ENCODE data around the gene BRF1. TPM values are rescaled to one million over a fixed set of nuclear protein-coding genes. Genes with fewer than 3 reads are reported as not detected.

BRF1 gene
- polyA plus RNA-seq, 3 donors = 16.8 to 20.4 (median 17.8) TPM

- no peak overlapping the region for H3K27ac ChIP-seq (ENCODE audit: low read depth, low read length)
- WGBS, 3 donors = 84 to 89% (median 88%) methylated on average over 19 of the region's 19 CpGs
Measured at GRCh38 chr14:105178069-105178867, 122.5 kb downstream of the BRF1 start.

- 31 to 74% (median 68%) methylated on average over 9 to 11 of the region's 11 CpGs for WGBS, 3 donors
- H3K27ac ChIP-seq (ENCODE audit: low read depth, low read length) = no peak overlapping the region
Measured at GRCh38 chr14:105177082-105177481, 123.7 kb downstream of the BRF1 start.

- WGBS, 3 donors = 63 to 69% (median 67%) methylated on average over 15 of the region's 15 CpGs
- no peak overlapping the region for H3K27ac ChIP-seq (ENCODE audit: low read depth, low read length)
Measured at GRCh38 chr14:105176513-105176912, 124.3 kb downstream of the BRF1 start.

- WGBS, 3 donors = 39 to 76% (median 41%) methylated on average over 25 to 32 of the region's 32 CpGs
- H3K27ac ChIP-seq (ENCODE audit: low read depth, low read length) = no peak overlapping the region
Measured at GRCh38 chr14:105173901-105174894, 126.6 kb downstream of the BRF1 start.

- H3K27ac ChIP-seq (ENCODE audit: low read depth, low read length) = no peak overlapping the region
- WGBS, 3 donors = 90 to 94% (median 93%) methylated on average over 13 of the region's 13 CpGs
Measured at GRCh38 chr14:105173145-105173544, 127.7 kb downstream of the BRF1 start.

GRCh38 chr14:105172476-105172875 lies 128.3 kb downstream of the BRF1 start:
- 56 to 67% (median 65%) methylated on average over 6 to 7 of the region's 7 CpGs for WGBS, 3 donors
- no peak overlapping the region for H3K27ac ChIP-seq (ENCODE audit: low read depth, low read length)

DNA sequence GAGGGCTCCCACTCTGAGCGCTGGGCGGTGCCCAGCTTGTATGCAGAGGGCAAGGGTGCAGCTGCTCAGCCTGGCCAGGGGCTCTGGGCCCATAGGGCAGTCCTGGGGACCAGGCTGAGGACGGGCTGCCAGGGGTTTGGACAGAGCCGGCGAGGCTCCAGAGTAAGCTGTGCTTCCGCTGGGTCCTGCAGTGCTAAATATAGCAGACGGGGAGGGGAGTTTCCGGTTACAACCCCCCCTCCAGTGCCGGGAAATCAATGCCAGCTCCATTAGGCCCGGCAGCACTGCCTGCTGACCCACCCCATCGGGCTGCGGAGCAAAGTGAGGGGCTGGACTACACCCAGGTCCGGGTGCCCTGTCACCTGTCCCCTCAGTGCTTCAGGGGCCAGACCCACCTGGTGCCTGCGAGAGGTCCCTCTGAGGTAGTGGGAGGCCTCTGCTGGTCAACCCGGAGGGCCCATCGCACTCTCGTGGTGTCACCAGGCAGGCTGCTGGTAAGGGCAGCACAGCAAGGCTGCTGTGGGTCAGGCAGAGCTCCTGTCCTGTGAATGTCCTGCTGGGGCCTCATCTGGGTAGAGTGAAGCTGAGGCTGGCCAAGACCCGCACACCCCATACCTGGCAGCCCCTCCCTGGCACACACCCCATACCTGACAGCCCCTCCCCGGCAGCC lies 129.7 kb downstream of the BRF1 start:
- H3K27ac ChIP-seq (ENCODE audit: low read depth, low read length) = no peak overlapping the region
- 15 to 28% (median 24%) methylated on average over 19 of the region's 19 CpGs for WGBS, 3 donors

GRCh38 chr14:105169776-105170655 lies 130.8 kb downstream of the BRF1 start:
- 71 to 82% (median 75%) methylated on average over 22 of the region's 22 CpGs for WGBS, 3 donors
- H3K27ac ChIP-seq (ENCODE audit: low read depth, low read length) = no peak overlapping the region

GRCh38 chr14:105168979-105169507 lies 131.8 kb downstream of the BRF1 start:
- 6 to 32% (median 8%) methylated on average over 30 to 54 of the region's 54 CpGs for WGBS, 3 donors
- no peak overlapping the region for H3K27ac ChIP-seq (ENCODE audit: low read depth, low read length)

DNA sequence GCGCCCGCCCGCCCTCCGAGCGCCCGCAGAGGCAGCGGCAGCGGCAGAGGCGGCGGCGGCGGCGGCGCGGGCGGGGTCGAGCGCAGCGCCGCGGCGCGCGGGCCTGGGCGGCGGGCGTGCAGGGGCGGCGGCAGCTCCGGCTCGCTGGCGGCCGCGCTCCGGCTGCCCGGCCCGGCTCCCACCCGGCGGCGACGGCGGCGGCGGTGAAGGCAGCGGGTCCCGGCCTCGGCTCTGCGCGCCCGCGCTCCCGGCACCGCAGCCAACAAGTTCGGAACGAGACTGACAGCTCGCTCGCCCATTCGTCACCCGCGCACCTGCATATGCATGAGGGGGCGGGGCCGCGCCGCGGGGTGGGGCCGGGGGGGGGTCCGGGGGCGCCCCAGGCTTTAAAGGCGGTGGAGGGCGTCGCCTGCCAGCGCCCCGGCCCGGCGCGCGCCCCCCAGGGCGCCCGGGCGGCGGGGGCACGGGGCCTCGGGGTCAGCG lies 132.3 kb downstream of the BRF1 start, which contains the start of gene JAG2:
JAG2 (minus strand) TSS at position 281 of the 483 bp plus-strand sequence. CDS start 356 bp downstream, outside the sequence.
- 0 to 1% (median 1%) methylated on average over 4 to 84 of the region's 84 CpGs for WGBS, 3 donors
- H3K27ac ChIP-seq (ENCODE audit: low read depth, low read length) = no peak within 1 kb of the TSS

DNA sequence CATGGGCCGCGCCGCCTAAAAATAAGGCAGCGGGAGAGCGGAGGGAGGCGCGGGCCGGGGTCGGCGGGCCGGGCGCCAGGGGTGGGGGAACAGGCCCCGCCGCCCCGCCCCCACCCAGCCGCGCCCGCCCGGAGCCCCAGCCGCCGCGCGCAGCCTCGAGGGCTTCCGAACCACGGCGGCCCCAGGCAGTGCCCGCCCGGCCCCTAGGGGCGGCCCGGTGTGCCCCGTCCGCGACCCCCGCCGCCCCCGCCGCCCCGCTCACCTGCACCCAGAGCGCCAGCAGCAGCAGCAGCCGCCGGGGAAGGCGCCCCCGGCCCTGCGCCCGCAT lies 132.7 kb downstream of the BRF1 start:
- 0 to 3% (median 0%) methylated on average over 17 to 35 of the region's 46 CpGs for WGBS, 3 donors
- H3K27ac ChIP-seq (ENCODE audit: low read depth, low read length) = no peak overlapping the region

DNA sequence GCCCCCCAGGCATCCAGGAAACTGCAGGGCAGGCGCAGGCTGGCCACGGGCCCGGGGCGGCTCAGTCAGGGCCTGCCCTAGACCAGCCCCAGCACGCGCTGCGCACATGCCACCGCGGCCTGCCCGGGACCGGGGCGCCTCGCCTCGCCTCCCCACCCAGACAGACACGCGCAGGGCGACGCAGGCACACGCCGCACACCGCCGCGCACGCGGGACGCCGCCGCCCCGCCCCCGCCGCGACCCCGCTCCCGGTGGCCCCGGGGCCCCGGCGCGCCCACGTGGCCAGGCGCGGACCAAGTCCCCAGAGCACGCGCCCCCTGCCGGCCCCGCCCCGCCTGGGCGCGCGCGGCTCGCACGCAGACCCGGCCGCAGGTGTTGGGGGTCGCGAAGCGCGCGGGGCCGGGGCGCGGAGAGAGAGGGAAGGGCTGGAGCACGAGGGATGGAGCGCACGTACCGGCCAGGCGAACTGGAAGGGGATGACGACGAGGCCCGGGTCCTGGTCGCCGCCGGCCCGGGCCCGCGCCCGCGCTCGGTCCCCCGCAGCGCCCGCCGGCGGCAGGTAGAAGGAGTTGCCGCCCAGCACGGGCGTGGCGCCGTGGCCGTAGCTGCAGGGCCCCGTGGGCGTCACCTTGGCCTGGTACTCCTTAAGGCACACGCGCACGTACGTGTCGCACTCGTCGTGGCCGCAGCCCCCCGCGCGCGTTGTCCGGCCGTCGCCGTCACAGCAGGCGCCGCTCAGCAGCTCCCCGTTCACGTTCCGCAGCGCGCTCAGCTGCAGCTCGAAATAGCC lies 133.3 kb downstream of the BRF1 start:
- no peak overlapping the region for H3K27ac ChIP-seq (ENCODE audit: low read depth, low read length)
- 2 to 5% (median 4%) methylated on average over 79 to 115 of the region's 116 CpGs for WGBS, 3 donors

GRCh38 chr14:105166571-105167302 lies 134.1 kb downstream of the BRF1 start:
- no peak overlapping the region for H3K27ac ChIP-seq (ENCODE audit: low read depth, low read length)
- WGBS, 3 donors = 55 to 62% (median 58%) methylated on average over 22 of the region's 22 CpGs

GRCh38 chr14:105165761-105166485 lies 134.9 kb downstream of the BRF1 start:
- 67 to 82% (median 80%) methylated on average over 28 to 32 of the region's 32 CpGs for WGBS, 3 donors
- no peak overlapping the region for H3K27ac ChIP-seq (ENCODE audit: low read depth, low read length)

DNA sequence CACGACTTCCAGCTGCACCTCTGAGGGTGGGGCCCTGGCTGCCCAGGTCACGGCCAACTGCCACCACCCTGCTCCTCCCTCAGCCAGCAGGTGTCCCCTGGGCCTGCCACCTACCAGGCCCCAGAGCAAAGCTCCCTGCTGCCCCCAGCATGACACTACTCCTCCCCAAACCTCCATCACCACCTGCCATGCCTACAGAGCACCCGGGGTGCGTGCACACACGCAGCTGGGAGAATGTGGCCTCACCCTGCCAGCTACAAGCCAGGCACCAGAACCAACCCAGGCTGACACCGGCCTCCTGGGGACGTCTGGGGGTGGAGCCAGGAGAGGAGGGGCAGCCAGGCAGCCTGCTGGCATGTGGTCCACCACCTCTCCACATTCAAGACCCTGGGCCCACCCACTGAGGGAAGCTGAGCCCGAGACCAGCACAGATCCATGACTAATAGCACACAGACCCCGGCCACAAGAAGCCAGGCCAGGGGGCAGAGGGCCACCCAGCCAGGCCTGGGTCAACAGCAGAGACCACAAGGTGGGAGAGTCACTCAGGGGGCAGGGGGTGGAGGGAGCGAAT lies 135.6 kb downstream of the BRF1 start:
- 54 to 79% (median 73%) methylated on average over 10 of the region's 10 CpGs for WGBS, 3 donors
- no peak overlapping the region for H3K27ac ChIP-seq (ENCODE audit: low read depth, low read length)

Measured in adipose tissue (tissue), 3 donors.